SK-N-MC (cell line): ENCODE data around the gene ZNF407.

ENCODE experiments used
- EZH2 ChIP-seq: fragments of 200-600 bp; sonication (generic); IDR thresholded peaks from one replicate; pipeline ENCODE4 v1.6.1; 2017; ENCODE audit warnings: antibody characterized with exemption
- POLR2AphosphoS5 ChIP-seq: IDR thresholded peaks from 2 replicates; pipeline ENCODE4 v1.6.1; 2012; ENCODE audit warnings: mild to moderate bottlenecking, low read depth, low read length, borderline replicate concordance

DNA sequence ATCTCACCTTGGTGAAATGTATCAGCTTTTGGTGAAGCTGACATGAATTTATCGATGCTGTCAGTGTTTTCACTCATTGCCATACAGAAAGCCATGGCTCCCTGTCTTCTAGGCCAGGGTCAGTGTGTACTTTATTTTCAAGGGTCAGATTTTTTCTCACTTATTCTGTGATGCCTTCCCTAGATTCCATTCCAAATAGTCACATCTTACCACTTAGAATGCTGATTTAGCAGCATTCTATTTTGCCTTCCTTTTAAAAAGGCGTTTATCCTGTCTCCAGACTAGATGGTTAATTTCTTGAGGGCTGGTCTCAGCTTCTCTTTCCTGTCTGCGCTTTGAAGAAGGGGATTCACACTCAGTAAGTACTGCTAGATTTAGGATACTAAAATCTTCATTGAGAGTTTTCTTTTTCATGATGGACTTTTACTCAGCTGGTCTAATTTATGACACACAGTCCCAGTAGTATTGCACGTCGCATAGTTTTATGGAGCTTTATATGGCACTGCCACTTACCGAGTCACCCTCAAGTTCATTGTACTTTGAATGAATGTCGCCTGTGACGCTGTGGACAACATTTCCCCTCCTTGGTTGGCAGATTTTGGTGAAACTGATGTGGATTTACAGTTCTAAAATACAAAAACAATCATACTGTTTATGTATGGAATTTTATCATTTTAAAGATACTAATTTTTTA, 194.0 kb downstream of the ZNF407 start:
- TF ChIP-seq EZH2 (no peak), POLR2AphosphoS5 (no peak)
